Retinal pigment epithelial cell (primary cell): ENCODE data around the gene ASCC1.
A peak's percentile ranks its signal among the peaks of the same experiment; 100 is the strongest.

Experiments
- DNase-seq: peaks from one replicate; pipeline ENCODE4 v3.0.0-alpha.2; 2010; ENCODE audit warnings: low read depth
- H3K4me3 ChIP-seq: 2 replicates; pipeline ENCODE4 v1.5.1; 2011; ENCODE audit warnings: mild to moderate bottlenecking, low read length, control low read depth, moderate library complexity
- TF ChIP-seq, protein P1 (sequence below): conservative IDR thresholded peaks from 2 replicates; pipeline ENCODE4 v1.5.1; 2011; ENCODE audit warnings: low read depth, low read length, control low read depth, inconsistent platforms

Gene ASCC1

GRCh38 chr10:72074574-72075375 lies 141.3 kb downstream of the ASCC1 start:
- DNase-seq: no peak
- H3K4me3 ChIP-seq: no peak overlapping the region
- TF ChIP-seq, protein P1, sequence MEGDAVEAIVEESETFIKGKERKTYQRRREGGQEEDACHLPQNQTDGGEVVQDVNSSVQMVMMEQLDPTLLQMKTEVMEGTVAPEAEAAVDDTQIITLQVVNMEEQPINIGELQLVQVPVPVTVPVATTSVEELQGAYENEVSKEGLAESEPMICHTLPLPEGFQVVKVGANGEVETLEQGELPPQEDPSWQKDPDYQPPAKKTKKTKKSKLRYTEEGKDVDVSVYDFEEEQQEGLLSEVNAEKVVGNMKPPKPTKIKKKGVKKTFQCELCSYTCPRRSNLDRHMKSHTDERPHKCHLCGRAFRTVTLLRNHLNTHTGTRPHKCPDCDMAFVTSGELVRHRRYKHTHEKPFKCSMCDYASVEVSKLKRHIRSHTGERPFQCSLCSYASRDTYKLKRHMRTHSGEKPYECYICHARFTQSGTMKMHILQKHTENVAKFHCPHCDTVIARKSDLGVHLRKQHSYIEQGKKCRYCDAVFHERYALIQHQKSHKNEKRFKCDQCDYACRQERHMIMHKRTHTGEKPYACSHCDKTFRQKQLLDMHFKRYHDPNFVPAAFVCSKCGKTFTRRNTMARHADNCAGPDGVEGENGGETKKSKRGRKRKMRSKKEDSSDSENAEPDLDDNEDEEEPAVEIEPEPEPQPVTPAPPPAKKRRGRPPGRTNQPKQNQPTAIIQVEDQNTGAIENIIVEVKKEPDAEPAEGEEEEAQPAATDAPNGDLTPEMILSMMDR: no peak

DNA sequence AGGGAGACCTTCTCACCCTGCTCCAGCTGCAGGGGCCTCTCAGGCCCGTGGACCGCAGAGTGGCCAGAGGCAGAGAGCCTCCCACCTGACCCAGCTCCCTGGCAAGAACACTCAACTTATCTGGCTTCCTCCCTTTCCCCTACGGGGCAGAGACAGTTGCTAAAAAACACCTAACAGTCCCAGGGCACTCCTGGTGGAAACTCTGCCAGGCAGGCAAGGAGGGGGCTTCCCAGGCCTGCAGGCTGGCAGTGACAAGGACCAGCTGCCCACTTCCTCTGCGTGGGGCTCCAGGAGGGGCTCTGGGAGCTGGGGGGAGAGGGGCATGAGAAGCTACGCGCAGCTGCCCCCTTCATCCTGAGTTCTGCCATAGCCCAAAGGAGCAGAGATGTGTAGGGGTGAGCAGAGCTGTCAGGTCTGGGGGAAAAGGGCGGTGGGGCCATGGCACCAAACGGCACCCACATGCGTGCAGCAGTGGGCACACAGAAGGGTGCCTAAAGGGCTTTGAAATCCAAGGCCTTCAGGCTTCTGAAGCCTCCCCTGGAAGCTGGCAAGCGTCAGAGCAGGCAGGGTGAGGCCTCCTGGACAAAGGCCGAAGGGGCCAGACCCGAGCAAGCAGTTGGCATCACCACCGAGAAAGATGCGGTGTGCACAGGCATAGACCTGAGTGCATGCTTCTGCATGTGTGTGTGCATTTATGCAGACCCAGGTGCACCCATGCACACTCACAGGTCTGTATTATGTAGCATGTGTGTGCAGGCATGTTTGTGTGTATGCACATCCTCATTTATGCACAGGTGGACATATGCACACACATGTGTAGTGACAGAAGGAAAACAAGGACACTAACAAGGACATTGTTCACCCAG lies 142.1 kb downstream of the ASCC1 start:
- no peak for DNase-seq
- TF ChIP-seq, protein P1: no peak
- no peak overlapping the region for H3K4me3 ChIP-seq

DNA sequence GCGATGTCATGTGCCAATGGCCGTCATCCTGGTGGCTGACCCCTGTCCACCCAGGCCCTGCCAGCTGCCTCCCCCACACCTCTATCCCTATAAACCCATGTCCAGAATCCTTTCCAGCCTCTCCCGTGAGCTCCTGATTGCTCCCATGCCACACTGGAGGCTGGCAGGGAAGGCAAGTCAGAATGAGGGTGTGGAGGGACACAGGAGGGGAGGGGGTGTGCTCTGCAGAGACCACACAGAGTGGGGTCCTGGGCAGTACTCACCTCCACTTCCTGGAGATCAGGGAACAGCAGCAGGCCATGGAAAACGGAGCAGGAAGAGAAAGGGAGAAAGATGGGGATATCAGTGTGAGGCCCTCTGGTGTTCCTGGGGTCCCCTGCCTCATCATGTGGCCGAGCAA lies 143.4 kb downstream of the ASCC1 start:
- TF ChIP-seq, protein P1: no peak
- no peak overlapping the region for H3K4me3 ChIP-seq
- no peak for DNase-seq

DNA sequence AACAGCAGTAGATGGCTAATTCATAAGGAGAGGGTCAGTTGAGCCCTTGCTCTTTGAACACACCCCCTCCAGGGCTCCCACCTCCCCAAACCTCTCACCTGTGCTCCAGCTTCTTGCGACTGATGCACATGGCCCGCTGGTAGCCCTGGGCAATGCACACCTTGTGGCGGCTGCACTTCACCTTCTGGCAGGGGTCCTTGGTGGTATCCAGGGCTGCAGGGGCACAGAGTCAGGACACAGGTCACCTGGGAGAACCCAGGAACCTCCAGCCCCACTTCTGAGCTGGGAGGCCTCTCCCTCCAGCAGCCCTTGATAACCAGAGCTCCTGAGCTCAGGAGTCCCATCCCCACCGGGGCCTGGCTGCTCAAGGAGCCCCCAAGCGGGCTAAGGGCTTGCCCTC lies 144.0 kb downstream of the ASCC1 start:
- TF ChIP-seq, protein P1: no peak
- no peak overlapping the region for H3K4me3 ChIP-seq
- DNase-seq: no peak

DNA sequence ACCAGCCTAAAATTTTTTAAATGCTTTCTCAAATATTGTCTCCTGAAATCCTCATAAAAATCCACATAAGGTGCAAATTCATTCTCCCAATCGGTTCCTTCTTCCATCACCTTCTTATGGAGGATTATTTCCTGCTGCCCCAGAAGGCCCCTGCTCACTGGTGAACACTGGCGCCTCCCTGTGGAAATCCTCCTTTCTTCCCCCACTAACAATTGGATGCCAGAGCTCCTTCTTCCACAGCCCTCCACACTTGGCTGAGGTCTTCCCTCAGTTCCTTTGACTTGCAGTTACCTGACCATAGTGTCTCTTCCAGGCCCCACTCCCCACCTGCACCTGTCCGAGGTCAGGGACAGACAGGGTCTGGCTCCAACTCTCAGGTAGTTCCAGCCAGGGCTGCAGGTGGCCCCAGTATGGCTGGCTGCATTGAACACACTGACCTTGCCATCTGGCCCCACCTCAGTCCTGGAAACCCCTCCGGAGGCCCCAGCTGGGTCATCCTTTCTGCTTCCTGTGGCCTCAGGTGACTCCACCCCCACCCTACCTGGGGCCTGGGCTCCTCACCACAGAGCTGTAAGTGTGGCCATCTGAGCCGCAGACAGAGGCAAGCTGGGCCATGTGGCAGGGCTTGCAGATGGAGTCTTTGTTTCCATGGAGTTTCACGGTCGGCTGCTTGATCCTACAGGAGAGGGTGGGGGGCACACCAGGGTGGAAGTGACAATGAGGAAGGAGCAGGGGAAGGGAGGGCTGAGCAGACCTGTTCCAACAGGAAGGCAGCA lies 146.1 kb downstream of the ASCC1 start:
- H3K4me3 ChIP-seq: no peak overlapping the region
- TF ChIP-seq, protein P1: peak; percentile 54

GRCh38 chr10:72068901-72069446 lies 147.1 kb downstream of the ASCC1 start:
- no peak for DNase-seq
- no peak overlapping the region for H3K4me3 ChIP-seq
- TF ChIP-seq, protein P1: no peak

More for the DNA sequence above, 146.1 kb downstream of the ASCC1 start:
- DNase-seq: no peak
